Liver (tissue), 3 donors: Measurements from ENCODE around the gene UNC13D.

Experiments
- CTCF ChIP-seq: fragments of 150-350 bp; IDR thresholded peaks from 2 replicates; pipeline ENCODE4 v1.5.1; 2017; ENCODE audit warnings: improper control_type of control experiment, low read depth, low read length; ENCODE audit not compliant: missing input control
- EGR1 ChIP-seq, 2 donors: IDR thresholded peaks; 2 replicates each; pipeline ENCODE4 v1.6.1; 2016 to 2018; ENCODE audit warnings: antibody characterized with exemption in 2 of 2, low read depth in 2 of 2
- FOXA2 ChIP-seq: IDR thresholded peaks from 2 replicates; pipeline ENCODE4 v1.6.1; 2016; ENCODE audit warnings: antibody characterized with exemption
- GABPA ChIP-seq, 2 donors: IDR thresholded peaks in 1 of 2; conservative IDR thresholded peaks in 1 of 2; 2 replicates each; pipeline ENCODE4 v1.6.1; 2016; ENCODE audit warnings: antibody characterized with exemption in 2 of 2, mild to moderate bottlenecking in 1 of 2, moderate library complexity in 1 of 2
- JUND ChIP-seq, 2 donors: IDR thresholded peaks; 2 replicates each; pipeline ENCODE4 v1.6.1; 2016; ENCODE audit warnings: antibody characterized with exemption in 2 of 2
- NR2F2 ChIP-seq: IDR thresholded peaks from 2 replicates; pipeline ENCODE4 v1.6.1; 2016; ENCODE audit warnings: antibody characterized with exemption
- RAD21 ChIP-seq, 2 donors: IDR thresholded peaks; 2 replicates each; pipeline ENCODE4 v1.6.1; 2016; ENCODE audit warnings: antibody characterized with exemption in 2 of 2, mild to moderate bottlenecking in 2 of 2
- REST ChIP-seq: IDR thresholded peaks from 2 replicates; pipeline ENCODE4 v1.6.1; 2016; ENCODE audit warnings: antibody characterized with exemption, mild to moderate bottlenecking
- RXRA ChIP-seq, 2 donors: IDR thresholded peaks; 2 replicates each; pipeline ENCODE4 v1.6.1; 2017 to 2018; ENCODE audit warnings: antibody characterized with exemption in 2 of 2, mild to moderate bottlenecking in 1 of 2
- SP1 ChIP-seq: IDR thresholded peaks from 2 replicates; pipeline ENCODE4 v1.6.1; 2018; ENCODE audit warnings: antibody characterized with exemption, mild to moderate bottlenecking
- TAF1 ChIP-seq: conservative IDR thresholded peaks from 2 replicates; pipeline ENCODE4 v1.6.1; 2016; ENCODE audit warnings: antibody characterized with exemption, mild to moderate bottlenecking
- YY1 ChIP-seq: IDR thresholded peaks from 2 replicates; pipeline ENCODE4 v1.6.1; 2016; ENCODE audit warnings: antibody characterized with exemption, mild to moderate bottlenecking
- ZBTB33 ChIP-seq: IDR thresholded peaks from 2 replicates; pipeline ENCODE4 v1.6.1; 2016; ENCODE audit warnings: antibody characterized with exemption
- TF ChIP-seq, protein P1 (sequence below): IDR thresholded peaks from 2 replicates; pipeline ENCODE4 v1.6.1; 2016; ENCODE audit warnings: antibody characterized with exemption
- donor health status: healthy.
- donor health status: healthy.

GRCh38 chr17:75850928-75851692 lies 6.9 kb upstream of the UNC13D start:
- TF ChIP-seq GABPA (IDR thresholded peaks at IDR 0.05 in 1 of 2, conservative IDR thresholded peaks at IDR 0.05 in 1 of 2), result no peak
- TF ChIP-seq CTCF, result no peak
- no peak for TF ChIP-seq TAF1
- no peak for TF ChIP-seq RAD21 (IDR thresholded peaks at IDR 0.05)
- no peak for TF ChIP-seq EGR1 (IDR thresholded peaks at IDR 0.05; ENCODE audit: low read depth in 2 of 2)
- TF ChIP-seq ZBTB33, result no peak
- TF ChIP-seq, protein P1, sequence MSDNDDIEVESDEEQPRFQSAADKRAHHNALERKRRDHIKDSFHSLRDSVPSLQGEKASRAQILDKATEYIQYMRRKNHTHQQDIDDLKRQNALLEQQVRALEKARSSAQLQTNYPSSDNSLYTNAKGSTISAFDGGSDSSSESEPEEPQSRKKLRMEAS, result peak; percentile 52
- peak in 1 of 2 donors; percentile 41 for TF ChIP-seq JUND (IDR thresholded peaks at IDR 0.05)
- peak; percentile 87 for TF ChIP-seq YY1
- TF ChIP-seq SP1, result no peak
- peak; percentile 30 for TF ChIP-seq REST
- no peak for TF ChIP-seq FOXA2
- TF ChIP-seq NR2F2, result no peak
- TF ChIP-seq RXRA (IDR thresholded peaks at IDR 0.05), result peak in 1 of 2 donors; percentile 58
